ENCODE measurements around the gene SLC9A4.

SLC9A4 gene

GRCh38 chr2:102473020-102473419, at the start of gene SLC9A4:
SLC9A4 (plus strand) TSS chr2:102473226; CDS start chr2:102473760, 534 bp downstream.
- no peak for DNase-seq

GRCh38 chr2:102423368-102423767, 49.7 kb upstream of the SLC9A4 start:
- no peak for DNase-seq

GRCh38 chr2:102424754-102425153, 48.3 kb upstream of the SLC9A4 start:
- no peak for DNase-seq

GRCh38 chr2:102425441-102426132, 47.4 kb upstream of the SLC9A4 start:
- no peak for DNase-seq

- DNase-seq: no peak
Observed at GRCh38 chr2:102427249-102427648, 45.8 kb upstream of the SLC9A4 start.

GRCh38 chr2:102428573-102428972, 44.5 kb upstream of the SLC9A4 start:
- no peak for DNase-seq

GRCh38 chr2:102432386-102432785, 40.6 kb upstream of the SLC9A4 start:
- no peak for DNase-seq

GRCh38 chr2:102433973-102434654, 38.9 kb upstream of the SLC9A4 start:
- DNase-seq: no peak

- DNase-seq: no peak
Observed at GRCh38 chr2:102434655-102435381, 38.2 kb upstream of the SLC9A4 start.

GRCh38 chr2:102435741-102436140, 37.3 kb upstream of the SLC9A4 start:
- DNase-seq: no peak

- no peak for DNase-seq
Observed at GRCh38 chr2:102436323-102436722, 36.7 kb upstream of the SLC9A4 start.

GRCh38 chr2:102437122-102437521, 35.9 kb upstream of the SLC9A4 start:
- no peak for DNase-seq

- no peak for DNase-seq
Observed at GRCh38 chr2:102438111-102438510, 34.9 kb upstream of the SLC9A4 start.

GRCh38 chr2:102438578-102438977, 34.4 kb upstream of the SLC9A4 start:
- no peak for DNase-seq

- DNase-seq: no peak
Observed at GRCh38 chr2:102439065-102439695, 33.8 kb upstream of the SLC9A4 start.

GRCh38 chr2:102442967-102443828, 29.8 kb upstream of the SLC9A4 start:
- no peak for DNase-seq

GRCh38 chr2:102444233-102444632, 28.8 kb upstream of the SLC9A4 start:
- DNase-seq: no peak

GRCh38 chr2:102446936-102447335, 26.1 kb upstream of the SLC9A4 start:
- DNase-seq: no peak

- no peak for DNase-seq
Observed at GRCh38 chr2:102449370-102449974, 23.6 kb upstream of the SLC9A4 start.

- DNase-seq: no peak
Observed at GRCh38 chr2:102451968-102452367, 21.1 kb upstream of the SLC9A4 start.

GRCh38 chr2:102453501-102453900, 19.5 kb upstream of the SLC9A4 start:
- DNase-seq: peak; percentile 34

GRCh38 chr2:102455061-102455670, 17.9 kb upstream of the SLC9A4 start:
- DNase-seq: no peak
